Measurements from ENCODE around the gene BDKRB1.

Gene BDKRB1

GRCh38 chr14:96273629-96274028 lies 17.6 kb downstream of the BDKRB1 start:
- Histone ChIP-seq H3K4me2 (ENCODE audit: insufficient read depth, low read length, poor library complexity, severe bottlenecking) (no peak overlapping the region), H2BK5ac (ENCODE audit: low read length) (no peak overlapping the region), H4K91ac (ENCODE audit: low read depth, low read length, poor library complexity) (no peak overlapping the region), H3K4me1 (ENCODE audit: control insufficient read depth in 2 of 2, insufficient read depth in 1 of 2, low read depth in 1 of 2, low read length in 2 of 2) (peaks cover 0 to 2% of the 10 kb centered on the region in 2 donors), H3K18ac (ENCODE audit: low read length) (no peak overlapping the region), H3K79me1 (ENCODE audit: low read depth, low read length) (no peaks in the 10 kb centered on the region), H2AFZ (ENCODE audit: low read length) (no peak overlapping the region), H3K36me3 (replicated peaks in 1 of 2; ENCODE audit: control insufficient read depth in 2 of 2, insufficient read depth in 2 of 2, low read length in 2 of 2) (no peaks in the 10 kb centered on the region), H4K8ac (ENCODE audit: low read depth, low read length) (no peak overlapping the region), H2BK120ac (ENCODE audit: low read depth, low read length) (no peak overlapping the region), H3K14ac (ENCODE audit: low read length) (no peak overlapping the region), H2AK5ac (ENCODE audit: low read depth, low read length) (no peak overlapping the region), H3K27ac (replicated peaks; ENCODE audit: low read length) (no peak overlapping the region), H2BK12ac (ENCODE audit: low read length) (no peak overlapping the region), H3K9ac (ENCODE audit: low read depth, low read length, poor library complexity) (no peak overlapping the region), H3K4ac (ENCODE audit: low read length) (no peak overlapping the region), H2BK15ac (ENCODE audit: low read length) (no peak overlapping the region), H3K27me3 (ENCODE audit: control insufficient read depth in 3 of 3, insufficient read depth in 3 of 3, low read depth in 1 of 3, low read length in 3 of 3) (peaks cover 0 to 4% (median 0%) of the 10 kb centered on the region in 3 experiments), H3K4me3 (ENCODE audit: low read length in 2 of 2) (no peak overlapping the region), H3K23ac (ENCODE audit: low read depth, low read length, poor library complexity) (no peak overlapping the region), H3K9me3 (replicated peaks in 1 of 2; ENCODE audit: control insufficient read depth in 2 of 2, insufficient read depth in 1 of 2, low read depth in 1 of 2, low read length in 2 of 2) (peaks cover 3 to 14% of the 10 kb centered on the region in 2 donors)
- no CpG with 5 or more reads among the region's 5 CpGs for WGBS, 2 donors (ENCODE audit: extremely low coverage in 2 of 2, insufficient read length in 2 of 2, insufficient replicate concordance in 1 of 2)
- no peak for DNase-seq (ENCODE audit: low spot score)

- Histone ChIP-seq H4K91ac (ENCODE audit: low read depth, low read length, poor library complexity) (no peak overlapping the region), H3K18ac (ENCODE audit: low read length) (no peak overlapping the region), H3K23ac (ENCODE audit: low read depth, low read length, poor library complexity) (no peak overlapping the region), H3K36me3 (replicated peaks in 1 of 2; ENCODE audit: control insufficient read depth in 2 of 2, insufficient read depth in 2 of 2, low read length in 2 of 2) (no peaks in the 10 kb centered on the region), H3K27me3 (ENCODE audit: control insufficient read depth in 3 of 3, insufficient read depth in 3 of 3, low read depth in 1 of 3, low read length in 3 of 3) (peaks cover 0 to 4% (median 0%) of the 10 kb centered on the region in 3 experiments), H2BK12ac (ENCODE audit: low read length) (no peak overlapping the region), H2BK5ac (ENCODE audit: low read length) (no peak overlapping the region), H3K4me2 (ENCODE audit: insufficient read depth, low read length, poor library complexity, severe bottlenecking) (no peak overlapping the region), H2AK5ac (ENCODE audit: low read depth, low read length) (no peak overlapping the region), H3K4me3 (ENCODE audit: low read length in 2 of 2) (no peak overlapping the region), H3K14ac (ENCODE audit: low read length) (no peak overlapping the region), H4K8ac (ENCODE audit: low read depth, low read length) (no peak overlapping the region), H2AFZ (ENCODE audit: low read length) (no peak overlapping the region), H3K27ac (replicated peaks; ENCODE audit: low read length) (no peak overlapping the region), H3K4me1 (ENCODE audit: control insufficient read depth in 2 of 2, insufficient read depth in 1 of 2, low read depth in 1 of 2, low read length in 2 of 2) (peaks cover 0 to 2% of the 10 kb centered on the region in 2 donors), H3K79me1 (ENCODE audit: low read depth, low read length) (no peaks in the 10 kb centered on the region), H2BK15ac (ENCODE audit: low read length) (no peak overlapping the region), H3K9me3 (replicated peaks in 1 of 2; ENCODE audit: control insufficient read depth in 2 of 2, insufficient read depth in 1 of 2, low read depth in 1 of 2, low read length in 2 of 2) (peaks cover 3 to 15% of the 10 kb centered on the region in 2 donors), H2BK120ac (ENCODE audit: low read depth, low read length) (no peak overlapping the region), H3K9ac (ENCODE audit: low read depth, low read length, poor library complexity) (no peak overlapping the region), H3K4ac (ENCODE audit: low read length) (no peak overlapping the region)
- no peak for DNase-seq (ENCODE audit: low spot score)
- WGBS, 2 donors (ENCODE audit: extremely low coverage in 2 of 2, insufficient read length in 2 of 2, insufficient replicate concordance in 1 of 2): no CpG with 5 or more reads among the region's 5 CpGs
Measured at GRCh38 chr14:96274122-96274521, 18.1 kb downstream of the BDKRB1 start.

- no CpG with 5 or more reads among the region's 6 CpGs for WGBS, 2 donors (ENCODE audit: extremely low coverage in 2 of 2, insufficient read length in 2 of 2, insufficient replicate concordance in 1 of 2)
- Histone ChIP-seq H2BK15ac (ENCODE audit: low read length) (no peak overlapping the region), H3K9me3 (replicated peaks in 1 of 2; ENCODE audit: control insufficient read depth in 2 of 2, insufficient read depth in 1 of 2, low read depth in 1 of 2, low read length in 2 of 2) (peaks cover 3 to 15% of the 10 kb centered on the region in 2 donors), H2BK120ac (ENCODE audit: low read depth, low read length) (no peak overlapping the region), H2BK12ac (ENCODE audit: low read length) (no peak overlapping the region), H2AK5ac (ENCODE audit: low read depth, low read length) (no peak overlapping the region), H3K23ac (ENCODE audit: low read depth, low read length, poor library complexity) (no peak overlapping the region), H2BK5ac (ENCODE audit: low read length) (no peak overlapping the region), H3K79me1 (ENCODE audit: low read depth, low read length) (no peaks in the 10 kb centered on the region), H3K4ac (ENCODE audit: low read length) (no peak overlapping the region), H3K27ac (replicated peaks; ENCODE audit: low read length) (no peak overlapping the region), H4K8ac (ENCODE audit: low read depth, low read length) (no peak overlapping the region), H3K14ac (ENCODE audit: low read length) (no peak overlapping the region), H3K27me3 (ENCODE audit: control insufficient read depth in 3 of 3, insufficient read depth in 3 of 3, low read depth in 1 of 3, low read length in 3 of 3) (peaks cover 0 to 4% (median 0%) of the 10 kb centered on the region in 3 experiments), H3K4me1 (ENCODE audit: control insufficient read depth in 2 of 2, insufficient read depth in 1 of 2, low read depth in 1 of 2, low read length in 2 of 2) (peaks cover 0 to 2% of the 10 kb centered on the region in 2 donors), H2AFZ (ENCODE audit: low read length) (no peak overlapping the region), H3K9ac (ENCODE audit: low read depth, low read length, poor library complexity) (no peak overlapping the region), H3K4me3 (ENCODE audit: low read length in 2 of 2) (no peak overlapping the region), H3K4me2 (ENCODE audit: insufficient read depth, low read length, poor library complexity, severe bottlenecking) (no peak overlapping the region), H4K91ac (ENCODE audit: low read depth, low read length, poor library complexity) (no peak overlapping the region), H3K36me3 (replicated peaks in 1 of 2; ENCODE audit: control insufficient read depth in 2 of 2, insufficient read depth in 2 of 2, low read length in 2 of 2) (no peaks in the 10 kb centered on the region), H3K18ac (ENCODE audit: low read length) (no peak overlapping the region)
- no peak for DNase-seq (ENCODE audit: low spot score)
Measured at GRCh38 chr14:96274543-96274942, 18.5 kb downstream of the BDKRB1 start.

- Histone ChIP-seq H2BK12ac (ENCODE audit: low read length) (no peak overlapping the region), H2BK120ac (ENCODE audit: low read depth, low read length) (no peak overlapping the region), H3K9me3 (replicated peaks in 1 of 2; ENCODE audit: control insufficient read depth in 2 of 2, insufficient read depth in 1 of 2, low read depth in 1 of 2, low read length in 2 of 2) (peaks cover 3 to 15% of the 10 kb centered on the region in 2 donors), H3K4me2 (ENCODE audit: insufficient read depth, low read length, poor library complexity, severe bottlenecking) (no peak overlapping the region), H3K27me3 (ENCODE audit: control insufficient read depth in 3 of 3, insufficient read depth in 3 of 3, low read depth in 1 of 3, low read length in 3 of 3) (peaks cover 0 to 4% (median 0%) of the 10 kb centered on the region in 3 experiments), H3K9ac (ENCODE audit: low read depth, low read length, poor library complexity) (no peak overlapping the region), H3K36me3 (replicated peaks in 1 of 2; ENCODE audit: control insufficient read depth in 2 of 2, insufficient read depth in 2 of 2, low read length in 2 of 2) (no peaks in the 10 kb centered on the region), H4K91ac (ENCODE audit: low read depth, low read length, poor library complexity) (no peak overlapping the region), H4K8ac (ENCODE audit: low read depth, low read length) (no peak overlapping the region), H3K4me3 (ENCODE audit: low read length in 2 of 2) (no peak overlapping the region), H2BK5ac (ENCODE audit: low read length) (no peak overlapping the region), H3K4ac (ENCODE audit: low read length) (no peak overlapping the region), H2AK5ac (ENCODE audit: low read depth, low read length) (no peak overlapping the region), H2AFZ (ENCODE audit: low read length) (peak overlapping the region; percentile 10), H3K18ac (ENCODE audit: low read length) (no peak overlapping the region), H3K79me1 (ENCODE audit: low read depth, low read length) (no peaks in the 10 kb centered on the region), H3K14ac (ENCODE audit: low read length) (no peak overlapping the region), H2BK15ac (ENCODE audit: low read length) (no peak overlapping the region), H3K4me1 (ENCODE audit: control insufficient read depth in 2 of 2, insufficient read depth in 1 of 2, low read depth in 1 of 2, low read length in 2 of 2) (peaks cover 0 to 2% of the 10 kb centered on the region in 2 donors), H3K27ac (replicated peaks; ENCODE audit: low read length) (no peak overlapping the region), H3K23ac (ENCODE audit: low read depth, low read length, poor library complexity) (no peak overlapping the region)
- peak; percentile 68 for DNase-seq (ENCODE audit: low spot score)
- no CpG with 5 or more reads among the region's 17 CpGs for WGBS, 2 donors (ENCODE audit: extremely low coverage in 2 of 2, insufficient read length in 2 of 2, insufficient replicate concordance in 1 of 2)
Measured at GRCh38 chr14:96275177-96276112, 19.4 kb downstream of the BDKRB1 start.
